Naive thymus-derived CD8-positive, alpha-beta T cell (primary cell): ENCODE results near the gene EFEMP1. TPM values are rescaled to one million over a fixed set of nuclear protein-coding genes. Genes with fewer than 3 reads are reported as not detected.

ENCODE experiments used
- ATAC-seq, 2 donors: fragments of 150-1000 bp; cut with Tn5 transposase in 1 of 2; sonication (Bioruptor Pico), chemical (Tn5 transposase) in 1 of 2; 1 replicate in 1 of 2; 2 replicates in 1 of 2; pipeline ENCODE4 v1.10.0; 2021; ENCODE audit warnings: mild to moderate bottlenecking in 2 of 2, moderate library complexity in 2 of 2
- POLR2A ChIA-PET: fragments of 350-600 bp; sonication (Branson Sonifier 250); formaldehyde crosslinking; loops from one replicate; lab custom pipeline; 2021; ENCODE audit warnings: antibody characterized with exemption; lab: Charles Lee
- DNase-seq, 10 donors: peaks; one replicate each; pipeline versions ENCODE4 v3.0.0 to v3.0.0-alpha.2; 2020 to 2022
- H3K27ac Mint-ChIP-seq, 10 donors: one replicate each; pipeline ENCODE4 v1.8.0; 2020 to 2022; ENCODE audit warnings: mild to moderate bottlenecking in 10 of 10, mixed read lengths in 10 of 10, moderate library complexity in 4 of 10, inconsistent platforms in 1 of 10
- H3K27me3 Mint-ChIP-seq, 5 donors: one replicate each; pipeline ENCODE4 v1.8.0; 2021 to 2022; ENCODE audit warnings: mixed read lengths in 5 of 5
- H3K36me3 Mint-ChIP-seq, 3 donors: one replicate each; pipeline ENCODE4 v1.8.0; 2020 to 2022; ENCODE audit warnings: mixed read lengths in 3 of 3, mild to moderate bottlenecking in 2 of 3, inconsistent platforms in 1 of 3
- H3K4me1 Mint-ChIP-seq, 4 donors: one replicate each; pipeline ENCODE4 v1.8.0; 2021 to 2022; ENCODE audit warnings: mixed read lengths in 4 of 4
- H3K4me3 Mint-ChIP-seq, 10 donors: one replicate each; pipeline ENCODE4 v1.8.0; 2020 to 2022; ENCODE audit warnings: mild to moderate bottlenecking in 10 of 10, mixed read lengths in 10 of 10, moderate library complexity in 6 of 10, inconsistent platforms in 1 of 10
- H3K9me3 Mint-ChIP-seq, 9 donors: one replicate each; pipeline ENCODE4 v1.8.0; 2020 to 2022; ENCODE audit warnings: mixed read lengths in 9 of 9, mild to moderate bottlenecking in 3 of 9, inconsistent platforms in 1 of 9, moderate library complexity in 1 of 9
- polyA plus RNA-seq, 3 donors: library from polyadenylated mRNA; unstranded; fragments of 300-500 nt; fragmentation: Illumina TruSeq; gene quantifications; one replicate each; pipeline ENCODE4 v1.2.3, GENCODE V29; 2021
- total RNA-seq, 8 experiments: library from RNA in 2 of 8; stranded (reverse) in 2 of 8; gene quantifications; one replicate each; pipeline ENCODE4 v1.2.3 and lab custom pipeline; 2021 to 2026

The EFEMP1 gene
- total and polyA plus RNA-seq, 5 experiments from 2014 or later, result not detected

DNA sequence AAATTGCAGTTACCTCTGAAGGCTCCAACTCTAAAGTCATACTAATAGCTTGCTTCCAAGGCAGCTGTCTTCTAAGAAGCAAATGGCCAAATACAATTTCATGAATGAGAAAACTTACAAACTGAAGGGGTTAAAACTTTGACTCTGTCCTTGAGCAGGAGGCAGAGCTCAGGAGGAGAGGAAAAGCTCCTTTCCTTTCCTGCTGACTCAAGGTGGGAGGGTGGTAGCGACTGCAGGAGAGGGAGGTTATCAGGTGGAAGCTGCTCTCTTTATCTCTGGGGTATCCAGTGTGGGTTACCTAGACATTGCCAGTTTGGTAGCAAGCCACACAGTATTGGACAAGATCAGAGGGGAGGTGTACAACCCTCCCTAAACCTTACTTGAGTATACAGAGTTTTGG is 2.7 kb upstream of the EFEMP1 start:
- Mint-ChIP-seq H3K4me3 (no peak overlapping the region), H3K4me1 (peaks cover 1 to 12% (median 8%) of the 10 kb centered on the region in 4 donors), H3K36me3 (peaks cover 0 to 4% (median 0%) of the 10 kb centered on the region in 3 donors), H3K9me3 (peaks cover 0 to 8% (median 0%) of the 10 kb centered on the region in 9 donors), H3K27me3 (peaks cover 29 to 54% (median 37%) of the 10 kb centered on the region in 5 donors), H3K27ac (no peak overlapping the region)
- ATAC-seq (no peak), DNase-seq (no peak)
- POLR2A ChIA-PET, result no interaction called here

DNA sequence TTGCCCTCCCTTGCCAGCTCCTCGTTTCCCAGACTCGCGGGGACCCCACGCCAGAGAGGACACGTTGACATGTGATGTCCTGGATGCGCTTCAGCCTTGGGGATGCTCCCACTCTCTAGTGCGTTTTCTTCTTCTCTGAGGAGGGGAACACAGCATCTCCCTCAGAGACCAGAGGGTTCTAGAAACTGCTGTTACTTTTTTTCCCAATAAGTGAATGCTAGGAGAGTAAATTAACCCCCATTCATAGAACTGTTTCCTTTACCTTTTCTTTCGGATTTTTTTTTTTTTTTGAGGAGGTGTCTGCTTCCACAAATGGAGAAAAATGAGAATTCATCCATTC is 370 bp upstream of the EFEMP1 start:
- ATAC-seq (no peak), DNase-seq (no peak)
- POLR2A ChIA-PET, result no interaction called here
- H3K36me3 Mint-ChIP-seq, result peaks cover 0 to 4% (median 0%) of the 10 kb centered on the region in 3 donors
- H3K27ac Mint-ChIP-seq, result peak overlapping the region in 1 of 10 donors; percentile 57
- peaks cover 0 to 8% (median 0%) of the 10 kb centered on the region in 9 donors for H3K9me3 Mint-ChIP-seq
- peaks cover 1 to 12% (median 8%) of the 10 kb centered on the region in 4 donors for H3K4me1 Mint-ChIP-seq
- H3K27me3 Mint-ChIP-seq, result peaks cover 29 to 52% (median 37%) of the 10 kb centered on the region in 5 donors
- peak overlapping the region in 2 of 10 donors; percentile 11 to 16 for H3K4me3 Mint-ChIP-seq

DNA sequence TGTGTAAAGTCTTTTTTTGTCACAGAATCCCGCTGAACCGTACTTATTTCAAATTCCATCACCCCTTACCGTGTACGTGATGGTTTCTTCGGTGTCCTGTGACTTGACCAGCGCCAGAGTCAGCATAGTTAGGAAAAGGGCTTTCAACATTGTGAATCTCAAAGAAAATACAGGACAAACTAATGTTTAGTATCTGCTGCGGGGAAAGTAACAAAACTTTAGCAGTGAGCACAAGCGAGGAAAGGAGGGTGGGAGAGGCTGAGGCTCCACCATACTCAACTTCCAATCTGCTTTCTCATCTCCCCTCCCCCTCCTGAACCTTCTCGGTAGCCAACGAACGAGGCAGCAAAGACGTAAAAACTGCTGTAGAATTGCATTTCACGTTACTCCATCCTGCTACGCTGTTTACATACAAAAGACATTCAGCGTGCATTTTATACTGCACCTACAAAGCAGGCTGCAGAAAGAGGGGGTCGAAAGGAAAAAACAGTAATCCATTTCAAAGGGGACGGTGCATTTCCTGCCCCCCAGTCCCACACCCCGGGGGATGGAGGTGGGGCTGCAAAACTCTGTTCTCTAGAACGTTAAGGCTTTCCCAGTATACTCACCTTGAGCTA is 1.2 kb downstream of the EFEMP1 start:
- no peak for ATAC-seq
- peaks cover 1 to 12% (median 8%) of the 10 kb centered on the region in 4 donors for H3K4me1 Mint-ChIP-seq
- POLR2A ChIA-PET, result no interaction called here
- H3K36me3 Mint-ChIP-seq, result peaks cover 0 to 4% (median 0%) of the 10 kb centered on the region in 3 donors
- H3K27ac Mint-ChIP-seq, result no peak overlapping the region
- H3K9me3 Mint-ChIP-seq, result peaks cover 0 to 8% (median 0%) of the 10 kb centered on the region in 9 donors
- H3K27me3 Mint-ChIP-seq, result peaks cover 29 to 52% (median 37%) of the 10 kb centered on the region in 5 donors
- peak overlapping the region in 1 of 10 donors; percentile 30 for H3K4me3 Mint-ChIP-seq
- DNase-seq, result no peak

DNA sequence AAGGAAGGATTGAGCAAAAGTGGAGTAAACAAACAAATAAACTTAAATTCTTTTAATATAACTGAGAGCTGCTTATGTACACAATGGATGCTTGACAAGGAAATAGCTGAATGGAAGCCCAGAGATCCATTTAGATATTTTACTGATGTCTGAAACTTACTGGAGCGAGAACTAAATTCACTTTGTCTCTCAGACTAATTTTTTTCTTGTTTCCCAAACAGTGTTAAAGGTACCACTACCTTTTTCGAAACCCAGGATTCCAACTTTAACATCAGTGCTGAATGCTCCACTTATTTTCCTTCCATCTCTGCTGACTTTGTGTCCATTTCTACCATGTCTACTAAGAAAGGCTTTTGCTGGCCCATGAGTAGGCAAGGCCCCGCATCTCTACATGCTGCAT is 4.0 kb downstream of the EFEMP1 start:
- ATAC-seq, result no peak
- H3K9me3 Mint-ChIP-seq, result peaks cover 0 to 4% (median 0%) of the 10 kb centered on the region in 9 donors

DNA sequence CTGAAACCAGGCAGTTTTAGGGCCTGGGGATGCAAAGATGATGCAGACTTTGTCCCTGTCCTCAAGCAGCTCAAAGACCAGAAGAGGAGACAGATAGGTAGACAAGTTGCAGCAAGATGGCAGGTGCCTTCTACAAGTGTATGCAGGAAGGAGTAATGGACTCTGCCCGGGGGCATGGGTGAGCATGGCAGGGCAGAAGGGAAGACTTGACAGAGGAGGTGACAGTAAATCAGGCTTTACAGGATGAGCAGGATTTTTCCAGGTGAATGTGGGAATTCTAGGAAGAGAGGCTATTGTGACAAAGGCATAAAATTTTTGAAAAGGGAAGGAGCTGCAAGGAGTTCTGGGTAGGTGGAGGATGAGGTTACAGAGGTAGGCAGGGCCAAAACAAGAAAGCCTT is 4.7 kb downstream of the EFEMP1 start:
- no peak overlapping the region for H3K4me3 Mint-ChIP-seq
- H3K27me3 Mint-ChIP-seq, result peaks cover 14 to 25% (median 18%) of the 10 kb centered on the region in 5 donors
- ATAC-seq, result no peak
- peaks cover 0 to 4% (median 0%) of the 10 kb centered on the region in 3 donors for H3K36me3 Mint-ChIP-seq
- POLR2A ChIA-PET, result no interaction called here
- no peak overlapping the region for H3K27ac Mint-ChIP-seq
- DNase-seq, result no peak
- peaks cover 1 to 9% (median 6%) of the 10 kb centered on the region in 4 donors for H3K4me1 Mint-ChIP-seq
- peaks cover 0 to 4% (median 0%) of the 10 kb centered on the region in 9 donors for H3K9me3 Mint-ChIP-seq

More for the DNA sequence above, 4.0 kb downstream of the EFEMP1 start:
- H3K4me1 Mint-ChIP-seq, result peaks cover 1 to 12% (median 8%) of the 10 kb centered on the region in 4 donors
- H3K36me3 Mint-ChIP-seq, result peaks cover 0 to 4% (median 0%) of the 10 kb centered on the region in 3 donors
- POLR2A ChIA-PET, result no interaction called here
- no peak for DNase-seq
- H3K27ac Mint-ChIP-seq, result no peak overlapping the region
- no peak overlapping the region for H3K4me3 Mint-ChIP-seq
- H3K27me3 Mint-ChIP-seq, result peaks cover 17 to 32% (median 25%) of the 10 kb centered on the region in 5 donors

DNA sequence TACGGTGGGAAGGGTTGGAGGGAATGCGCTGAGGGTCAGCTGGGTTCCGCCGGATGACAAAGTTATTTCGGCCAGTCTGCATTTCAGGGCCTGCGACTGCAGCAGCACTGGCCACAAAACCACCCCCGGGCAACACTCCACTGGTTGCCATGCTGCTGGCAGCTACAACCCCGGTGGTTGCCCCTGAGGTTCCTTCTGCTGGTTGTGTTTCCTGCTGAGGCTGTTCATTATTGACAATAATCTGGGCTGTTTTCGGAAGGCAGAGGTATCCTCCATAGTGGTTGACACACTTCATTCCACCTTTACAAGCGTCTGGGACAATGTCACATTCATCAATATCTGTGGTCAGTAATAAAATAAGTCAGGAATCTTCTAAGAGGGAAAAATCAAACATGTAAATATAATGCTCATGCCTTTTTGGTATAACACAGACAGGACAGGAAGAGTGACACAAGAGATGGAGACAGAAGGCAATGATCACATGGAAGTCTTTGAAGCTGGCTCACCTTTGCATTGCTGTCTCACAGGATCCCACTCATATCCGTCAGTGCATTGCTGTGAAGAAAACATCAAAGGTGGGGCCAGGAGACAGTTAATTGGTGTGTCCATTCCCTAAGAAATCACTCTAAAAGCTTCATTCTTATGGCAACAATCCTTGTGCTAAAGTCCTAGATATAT is 5.7 kb downstream of the EFEMP1 start:
- Mint-ChIP-seq H3K9me3 (peaks cover 0 to 4% (median 0%) of the 10 kb centered on the region in 9 donors), H3K36me3 (peaks cover 0 to 4% (median 0%) of the 10 kb centered on the region in 3 donors), H3K27me3 (peaks cover 8 to 20% (median 13%) of the 10 kb centered on the region in 5 donors), H3K27ac (no peak overlapping the region), H3K4me1 (peaks cover 0 to 6% (median 2%) of the 10 kb centered on the region in 4 donors), H3K4me3 (no peak overlapping the region)
- POLR2A ChIA-PET, result no interaction called here
- ATAC-seq (no peak), DNase-seq (no peak)

DNA sequence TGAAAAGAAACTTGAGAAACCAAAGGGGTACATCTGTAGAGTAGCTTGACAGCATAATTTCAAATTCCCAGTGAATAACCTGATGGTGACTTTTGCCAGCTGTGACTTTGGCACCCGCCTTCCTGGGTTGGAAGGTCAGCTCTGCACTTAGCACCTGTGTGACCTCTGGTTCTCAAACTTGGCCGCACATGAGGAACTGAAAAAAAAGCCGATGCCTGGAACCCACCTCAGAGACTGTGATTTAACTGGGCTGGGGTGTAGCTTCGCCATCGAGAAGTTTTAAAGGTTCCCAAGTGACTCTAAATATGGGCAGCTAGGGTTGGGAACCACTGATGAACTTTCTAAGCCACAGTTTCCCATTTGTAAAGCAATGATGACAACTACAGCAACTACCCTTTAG is 6.5 kb downstream of the EFEMP1 start:
- no peak for DNase-seq
- no peak overlapping the region for H3K27ac Mint-ChIP-seq
- H3K27me3 Mint-ChIP-seq, result peaks cover under 1 to 13% (median 7%) of the 10 kb centered on the region in 5 donors

DNA sequence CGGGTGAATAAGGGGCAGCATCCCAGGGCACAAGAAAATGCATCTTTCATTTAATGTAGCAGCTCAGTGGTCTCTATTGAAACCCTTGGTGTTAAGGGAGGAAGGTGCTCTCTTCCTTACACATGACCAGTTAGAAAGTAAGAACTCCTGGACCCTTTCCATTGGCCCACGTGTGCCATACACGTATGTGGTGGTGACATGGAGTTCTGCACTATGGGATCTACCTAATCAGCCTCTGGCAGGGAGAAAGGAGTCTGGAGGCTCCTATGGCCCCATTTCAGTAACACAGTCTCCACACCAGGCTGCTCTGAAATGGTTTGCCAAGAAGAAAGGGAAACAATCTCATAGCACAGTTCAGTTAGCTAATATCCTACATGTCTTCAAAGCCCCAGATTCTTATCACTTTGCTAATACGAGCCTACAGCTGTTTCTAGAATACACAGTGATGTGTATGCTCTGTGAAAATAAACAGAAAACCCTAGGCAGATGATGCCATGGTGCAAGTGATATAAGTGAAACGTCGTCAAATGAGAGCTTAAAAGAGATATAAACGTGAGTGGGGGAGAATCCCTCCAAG is 7.0 kb downstream of the EFEMP1 start:
- no peaks in the 10 kb centered on the region for H3K9me3 Mint-ChIP-seq
- POLR2A ChIA-PET, result no interaction called here
- no peak overlapping the region for H3K4me3 Mint-ChIP-seq
- no peak overlapping the region for H3K27ac Mint-ChIP-seq
- H3K36me3 Mint-ChIP-seq, result no peaks in the 10 kb centered on the region
- ATAC-seq, result no peak
- H3K4me1 Mint-ChIP-seq, result no peaks in the 10 kb centered on the region
- H3K27me3 Mint-ChIP-seq, result peaks cover 0 to 9% (median 3%) of the 10 kb centered on the region in 5 donors
- no peak for DNase-seq

More for the DNA sequence above, 6.5 kb downstream of the EFEMP1 start:
- no peak for ATAC-seq
- Mint-ChIP-seq H3K4me1 (no peaks in the 10 kb centered on the region), H3K4me3 (no peak overlapping the region), H3K9me3 (peaks cover 0 to under 1% (median 0%) of the 10 kb centered on the region in 9 donors), H3K36me3 (no peaks in the 10 kb centered on the region)
- POLR2A ChIA-PET, result no interaction called here

DNA sequence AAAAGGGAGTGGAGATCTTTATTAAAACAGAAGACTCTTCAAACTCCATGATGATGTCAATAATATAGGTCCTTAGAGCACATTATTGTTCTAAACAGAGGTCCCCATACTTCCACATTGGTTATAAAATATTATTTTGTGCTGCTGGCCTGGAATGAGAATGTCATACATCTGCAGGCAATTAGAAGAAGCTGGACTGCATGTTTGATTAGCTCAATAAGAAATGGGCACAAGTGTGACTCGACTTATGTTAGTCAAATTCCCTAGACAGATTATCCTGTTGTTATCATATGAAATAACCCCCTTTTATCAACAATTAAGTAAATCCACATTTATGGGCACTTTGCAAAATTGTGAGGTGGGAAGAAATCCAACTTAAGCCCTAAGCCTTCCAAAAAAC is 8.8 kb downstream of the EFEMP1 start:
- H3K27ac Mint-ChIP-seq, result no peak overlapping the region

DNA sequence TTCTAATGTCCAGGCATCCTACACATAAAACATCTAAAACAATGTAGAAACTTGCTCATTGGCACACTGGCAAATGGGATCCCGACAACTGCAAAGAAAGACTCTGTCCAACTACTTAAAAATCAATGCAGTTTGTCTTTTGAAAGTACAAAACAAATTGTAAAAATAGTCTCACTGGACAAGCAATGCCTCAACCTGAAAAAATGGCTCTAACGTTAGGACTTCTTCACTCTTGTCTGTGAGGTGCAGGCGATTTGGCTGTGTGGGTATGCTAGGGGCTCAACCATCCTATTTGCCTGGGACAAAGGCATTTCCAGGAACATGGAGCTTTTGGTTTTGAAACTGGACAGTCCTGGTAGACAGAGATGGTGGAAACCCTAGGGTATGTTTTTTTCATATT is 10.7 kb downstream of the EFEMP1 start:
- Mint-ChIP-seq H3K4me3 (no peak overlapping the region), H3K9me3 (no peaks in the 10 kb centered on the region), H3K27ac (no peak overlapping the region), H3K36me3 (no peaks in the 10 kb centered on the region), H3K4me1 (no peaks in the 10 kb centered on the region), H3K27me3 (peaks cover 0 to 9% (median 6%) of the 10 kb centered on the region in 5 donors)
- ATAC-seq (no peak), DNase-seq (no peak)
- POLR2A ChIA-PET, result no interaction called here

More for the DNA sequence above, 8.8 kb downstream of the EFEMP1 start:
- H3K4me3 Mint-ChIP-seq, result no peak overlapping the region
- no peaks in the 10 kb centered on the region for H3K4me1 Mint-ChIP-seq
- peaks cover 0 to 9% (median 3%) of the 10 kb centered on the region in 5 donors for H3K27me3 Mint-ChIP-seq
- H3K9me3 Mint-ChIP-seq, result no peaks in the 10 kb centered on the region
- POLR2A ChIA-PET, result no interaction called here
- ATAC-seq (no peak), DNase-seq (no peak)
- H3K36me3 Mint-ChIP-seq, result no peaks in the 10 kb centered on the region

DNA sequence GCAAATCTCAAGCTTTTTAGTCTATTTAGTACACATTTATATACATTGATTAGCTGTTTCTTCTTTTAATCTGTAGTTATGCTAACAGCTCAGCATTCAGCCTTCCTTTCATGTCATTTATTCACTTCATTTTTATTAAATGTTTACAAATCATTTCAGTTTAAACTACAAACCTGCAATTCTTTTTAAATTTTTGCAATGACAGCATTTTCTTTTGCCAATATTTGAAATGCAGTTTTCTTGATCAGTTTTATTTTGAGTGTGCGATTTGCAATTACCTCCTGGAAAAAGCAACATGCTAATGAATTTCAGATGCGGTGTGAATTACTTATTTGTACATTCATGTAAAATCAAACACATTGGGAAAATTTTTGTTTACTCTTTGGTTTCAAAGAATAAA is 13.5 kb downstream of the EFEMP1 start:
- no peak for ATAC-seq
- POLR2A ChIA-PET, result no interaction called here
- H3K9me3 Mint-ChIP-seq, result peaks cover 0 to 3% (median 0%) of the 10 kb centered on the region in 9 donors
- H3K4me3 Mint-ChIP-seq, result no peak overlapping the region
- no peaks in the 10 kb centered on the region for H3K4me1 Mint-ChIP-seq
- H3K36me3 Mint-ChIP-seq, result no peaks in the 10 kb centered on the region
- peaks cover 1 to 16% (median 7%) of the 10 kb centered on the region in 5 donors for H3K27me3 Mint-ChIP-seq
- no peak overlapping the region for H3K27ac Mint-ChIP-seq
- DNase-seq, result no peak

DNA sequence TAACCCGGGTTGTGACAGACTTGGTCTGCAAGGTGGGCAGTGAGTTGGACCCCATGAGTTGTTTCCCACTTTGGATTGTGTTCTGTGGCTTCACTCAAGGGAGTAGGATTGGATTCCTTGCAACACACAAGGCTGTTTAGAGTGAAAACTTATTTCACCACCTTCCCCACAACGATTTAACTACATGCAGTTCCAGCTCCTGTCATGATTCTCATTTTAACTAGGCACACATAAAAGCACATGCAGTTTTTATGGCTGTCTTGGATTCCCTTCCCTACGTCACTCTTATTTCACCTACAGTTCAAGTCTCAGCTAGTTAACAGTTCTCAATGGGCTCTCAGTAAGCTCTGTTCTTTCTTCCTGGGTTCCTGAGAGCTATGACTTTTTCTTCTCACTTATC is 15.9 kb downstream of the EFEMP1 start:
- ATAC-seq (no peak), DNase-seq (no peak)
- no peak overlapping the region for H3K4me3 Mint-ChIP-seq
- no peak overlapping the region for H3K27ac Mint-ChIP-seq
- H3K27me3 Mint-ChIP-seq, result peaks cover 1 to 16% (median 9%) of the 10 kb centered on the region in 5 donors
- POLR2A ChIA-PET, result no interaction called here
- H3K36me3 Mint-ChIP-seq, result no peaks in the 10 kb centered on the region
- peaks cover 0 to 6% (median 0%) of the 10 kb centered on the region in 9 donors for H3K9me3 Mint-ChIP-seq
- H3K4me1 Mint-ChIP-seq, result no peaks in the 10 kb centered on the region

DNA sequence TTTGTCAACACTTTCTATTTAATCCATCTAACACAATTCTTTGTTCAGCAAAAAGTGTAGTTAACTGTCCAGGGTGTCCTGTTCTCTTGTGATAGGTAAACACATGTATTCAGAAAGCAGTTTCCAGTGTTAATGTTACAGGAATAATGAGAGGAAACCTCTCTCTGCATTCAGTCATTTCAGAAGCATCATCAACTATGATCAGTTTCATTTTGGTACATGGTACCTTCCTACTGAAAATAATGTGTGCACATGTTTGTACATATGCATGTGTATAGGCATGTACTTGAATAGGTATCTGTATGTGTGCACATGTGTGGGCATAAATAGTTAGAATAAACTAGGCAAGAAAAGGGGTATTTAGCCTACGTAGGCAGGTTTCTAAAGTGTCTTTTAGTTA is 16.6 kb downstream of the EFEMP1 start:
- POLR2A ChIA-PET, result no interaction called here

More for the DNA sequence above, 16.6 kb downstream of the EFEMP1 start:
- Mint-ChIP-seq H3K27ac (no peak overlapping the region), H3K36me3 (no peaks in the 10 kb centered on the region), H3K9me3 (peaks cover 0 to 6% (median 0%) of the 10 kb centered on the region in 9 donors), H3K27me3 (peaks cover 1 to 16% (median 9%) of the 10 kb centered on the region in 5 donors), H3K4me3 (no peak overlapping the region), H3K4me1 (no peaks in the 10 kb centered on the region)
- DNase-seq, result no peak
- no peak for ATAC-seq
